ENCODE data around the gene MAFB.

DNA sequence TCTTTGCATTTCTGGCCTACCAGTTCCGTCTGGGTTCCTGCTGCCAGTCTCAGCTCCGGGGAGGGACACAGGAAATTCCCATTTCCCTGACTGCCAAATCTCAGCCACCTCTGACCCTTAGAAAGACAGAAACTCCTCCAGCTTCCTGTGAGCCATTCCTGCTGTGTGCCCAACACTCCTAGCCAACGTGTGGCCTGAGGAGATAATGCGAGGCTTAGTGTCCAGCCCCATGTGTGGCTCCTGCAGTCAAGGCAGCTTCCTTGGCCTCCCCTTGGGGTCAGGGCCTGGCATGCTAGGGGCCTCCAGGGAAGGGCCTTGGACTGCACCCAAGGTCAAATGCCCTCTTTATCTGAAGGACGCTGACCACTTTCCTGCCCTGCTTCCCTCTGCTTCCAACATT, 45.1 kb downstream of the MAFB start:
- TF ChIP-seq CTCF (IDR thresholded peaks at IDR 0.05; ENCODE audit: insufficient read depth, low read length, poor library complexity, severe bottlenecking) (no peak), EZH2phosphoT487 (conservative IDR thresholded peaks at IDR 0.05; ENCODE audit: low read length) (no peak)
